ENCODE measurements around the gene AP2A2.

The AP2A2 gene

DNA sequence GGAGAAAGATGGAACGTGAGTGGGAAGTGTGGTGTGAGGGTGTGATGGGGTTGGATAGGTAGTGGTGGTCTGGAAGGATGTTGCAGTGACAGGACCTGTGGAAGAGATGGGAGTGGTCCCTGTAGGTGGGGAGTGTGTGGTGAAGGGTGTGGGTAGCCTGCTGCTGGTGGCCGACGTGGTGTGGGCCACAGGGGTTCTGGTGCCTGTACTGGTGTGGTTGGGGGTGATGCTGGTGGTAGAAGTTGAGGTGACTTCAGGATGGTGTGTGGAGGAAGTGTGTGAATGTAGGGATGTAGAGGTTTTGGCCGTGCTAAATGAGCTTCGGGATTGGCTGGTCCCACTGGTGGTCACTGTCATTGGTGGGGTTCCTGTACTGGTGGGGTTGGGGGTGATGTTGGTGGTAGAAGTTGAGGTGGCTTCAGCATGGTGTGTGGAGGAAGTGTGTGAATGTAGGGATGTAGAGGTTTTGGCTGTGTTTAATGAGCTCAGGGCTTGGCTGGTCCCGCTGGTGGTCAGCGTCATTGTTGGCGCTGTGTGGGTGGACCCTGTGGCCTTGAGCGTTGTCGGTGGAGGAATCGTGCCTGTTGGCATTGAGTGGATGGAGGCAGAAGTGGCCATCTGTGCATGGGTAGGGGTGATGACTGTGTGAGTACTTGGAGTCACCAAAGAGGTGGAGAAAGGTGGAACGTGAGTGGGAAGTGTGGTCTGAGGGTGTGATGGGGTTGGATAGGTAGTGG lies 91.8 kb downstream of the AP2A2 start:
- DNase-seq, result no peak

GRCh38 chr11:1018091-1018490 lies 92.4 kb downstream of the AP2A2 start:
- DNase-seq, result no peak

DNA sequence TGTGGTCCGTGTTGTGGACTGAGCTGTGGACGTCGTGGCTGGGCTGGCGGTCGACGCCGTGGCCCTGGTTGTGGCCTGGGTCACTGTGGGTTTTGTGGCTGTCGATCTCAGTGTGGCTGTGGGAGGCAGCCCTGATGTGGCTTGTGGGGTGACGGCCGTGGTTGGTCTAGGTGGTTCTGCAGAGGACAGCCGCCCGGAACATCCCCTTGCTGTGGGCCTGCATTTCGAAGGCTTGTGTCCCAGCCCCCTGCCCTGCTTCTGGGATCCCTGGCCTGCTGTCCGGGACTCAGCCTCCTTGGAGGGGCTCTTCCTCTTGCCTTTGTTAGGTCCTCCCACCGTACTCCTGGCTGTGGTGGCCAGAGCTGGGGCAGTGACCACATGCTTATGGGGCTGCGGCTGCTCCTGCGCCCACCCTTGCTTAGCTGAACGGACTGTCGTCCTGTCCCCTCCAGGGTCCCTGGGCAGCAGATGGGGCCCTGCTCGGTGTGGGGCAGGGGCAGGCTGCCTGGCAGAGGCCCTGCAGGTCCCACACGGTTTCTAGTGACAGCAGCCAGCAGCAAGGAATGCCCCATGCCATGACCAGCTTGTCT lies 93.7 kb downstream of the AP2A2 start:
- no peak for DNase-seq

DNA sequence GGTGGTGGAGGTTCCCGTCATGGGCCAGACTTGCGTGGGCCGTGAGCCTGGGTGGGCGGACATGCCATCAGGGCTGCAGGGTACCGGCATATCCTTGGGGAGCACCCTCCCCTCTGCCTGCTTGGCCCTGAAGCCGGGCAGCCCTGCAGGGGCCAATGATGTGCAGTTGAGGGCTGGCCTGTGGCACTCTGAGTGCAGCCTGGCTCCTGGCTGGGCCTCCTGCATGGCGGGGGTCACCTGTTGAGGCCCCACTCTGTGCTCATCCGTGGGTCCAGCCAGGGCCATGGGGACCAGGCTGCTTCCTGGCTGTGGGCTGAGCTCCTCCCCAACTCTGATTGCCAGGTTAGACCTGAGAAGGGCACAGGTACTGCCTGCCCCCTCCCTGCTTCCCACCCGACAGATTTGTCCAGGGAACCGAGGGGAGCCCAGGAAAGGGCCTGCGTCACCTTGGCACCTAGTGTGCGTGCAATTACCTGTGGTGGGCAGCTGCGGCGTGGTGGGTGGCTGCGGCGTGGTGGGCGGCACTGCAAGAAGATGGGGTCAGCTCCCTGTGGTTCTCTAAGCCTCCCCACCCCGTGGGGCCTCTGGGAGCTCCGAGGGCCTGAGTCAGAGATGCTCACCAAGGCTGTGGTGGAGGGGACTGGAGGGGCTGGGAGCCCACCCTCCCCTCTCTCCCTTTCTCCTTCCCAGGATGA lies 94.7 kb downstream of the AP2A2 start:
- no peak for DNase-seq

DNA sequence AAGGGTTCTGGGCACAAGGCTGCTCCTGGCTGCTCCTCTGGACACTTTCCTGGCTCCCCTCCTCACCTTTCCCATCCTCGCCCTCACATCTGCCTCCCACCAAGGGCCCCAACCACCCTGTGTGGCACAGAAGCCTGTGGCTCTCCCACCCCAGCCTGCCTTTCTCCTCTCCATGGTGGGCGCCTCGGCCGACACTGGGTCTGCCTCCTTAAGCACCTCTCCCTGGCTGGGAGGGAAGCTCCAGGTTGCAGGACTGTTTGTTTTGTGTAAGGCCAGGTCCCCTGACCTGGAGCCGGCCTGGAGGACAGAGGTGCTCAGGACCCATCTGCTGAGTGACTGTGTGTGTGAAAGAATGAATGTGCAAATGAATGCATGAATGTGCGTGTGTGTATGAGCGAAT lies 96.7 kb downstream of the AP2A2 start:
- DNase-seq, result no peak

- no peak for DNase-seq
Observed at GRCh38 chr11:1022908-1023810, 97.5 kb downstream of the AP2A2 start.

DNA sequence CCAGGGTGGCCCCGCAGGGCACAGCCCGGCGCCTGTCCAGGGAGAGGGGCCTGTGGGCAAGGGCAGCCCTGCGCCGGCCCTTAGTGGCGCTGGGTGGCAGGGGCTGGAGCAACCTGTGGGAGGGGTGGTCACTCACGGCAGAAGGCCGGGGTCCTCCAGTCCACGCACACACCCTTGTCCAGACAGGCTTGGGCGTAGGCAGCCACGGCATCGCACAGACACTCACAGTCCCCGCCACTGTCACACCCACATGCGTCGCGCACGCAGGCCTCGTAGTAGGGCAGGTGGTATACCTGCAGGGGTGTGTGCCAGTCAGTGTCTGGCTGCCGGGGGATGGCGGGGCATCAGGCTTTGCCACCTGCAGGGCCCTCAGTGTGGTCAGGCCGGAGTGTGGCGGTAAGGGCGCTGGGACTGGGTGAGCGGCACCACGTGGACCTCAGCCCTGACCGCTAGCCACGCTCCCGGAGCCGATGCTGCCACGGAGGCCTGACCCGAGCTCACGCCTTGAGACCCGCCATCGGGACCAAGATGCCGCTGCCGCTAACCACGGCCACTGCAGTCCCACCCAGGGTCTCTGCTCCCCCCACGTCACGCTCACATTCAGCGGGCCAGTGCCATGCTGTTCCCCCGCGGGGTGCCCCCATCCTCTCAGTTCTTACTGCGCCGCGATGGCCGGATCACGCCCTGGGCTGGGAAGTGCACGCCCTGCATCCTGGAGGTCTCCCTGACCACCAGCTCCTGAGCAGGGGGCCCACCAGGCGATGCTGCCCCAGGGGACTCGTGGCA lies 98.3 kb downstream of the AP2A2 start:
- DNase-seq, result no peak

- no peak for DNase-seq
Observed at GRCh38 chr11:1024597-1025409, 99.1 kb downstream of the AP2A2 start.

DNA sequence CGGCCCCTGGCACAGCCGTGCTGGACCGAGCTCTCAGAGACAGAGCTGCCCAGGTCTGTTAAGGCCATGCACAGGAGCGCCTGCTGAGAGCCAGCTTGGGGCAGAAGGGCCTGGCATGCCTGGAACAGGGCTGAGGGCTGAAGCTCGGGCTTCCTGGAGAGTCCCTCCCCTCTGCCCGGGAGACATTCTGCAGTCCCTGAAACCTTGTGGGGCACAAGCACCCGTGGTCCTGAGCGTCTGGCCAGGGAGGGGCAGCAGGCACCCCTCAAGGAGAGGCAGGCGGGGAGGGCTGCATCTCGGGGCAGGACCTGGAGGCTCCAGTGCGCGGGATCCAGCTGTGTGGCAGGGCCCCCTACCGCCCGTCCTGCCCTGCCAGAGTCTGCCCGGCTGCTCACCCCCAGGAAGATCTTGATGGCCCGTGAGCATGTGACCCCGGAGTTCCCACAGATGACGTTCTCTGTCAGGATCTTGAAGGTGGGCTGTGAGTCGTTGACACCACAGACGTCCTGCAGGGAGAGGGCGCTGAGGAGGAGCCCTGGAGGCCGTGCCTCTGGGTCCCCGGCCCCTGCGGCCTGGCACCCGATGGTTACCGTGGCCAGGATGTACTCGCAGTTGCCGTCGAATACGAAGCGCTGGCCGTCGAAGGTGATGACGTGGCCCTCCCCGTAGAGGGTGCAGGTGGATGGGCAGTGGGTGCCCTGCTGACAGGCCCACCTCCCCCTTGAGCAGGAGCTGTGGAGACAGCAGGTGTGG lies 99.9 kb downstream of the AP2A2 start:
- no peak for DNase-seq

DNA sequence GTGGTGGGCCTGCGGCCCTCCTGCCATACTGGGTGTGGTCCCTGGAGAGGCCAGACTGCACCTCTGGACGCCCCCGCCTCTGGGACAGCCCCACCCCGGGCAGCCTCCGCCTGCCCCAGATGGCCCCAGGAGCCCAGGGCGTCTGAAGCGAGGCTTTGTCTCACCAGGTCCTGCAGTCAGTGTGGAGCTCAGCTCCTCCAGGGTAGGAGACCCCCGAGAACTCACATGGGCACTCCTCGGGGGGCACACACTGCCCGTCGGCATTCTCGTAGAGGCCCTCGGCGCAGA lies 100.4 kb downstream of the AP2A2 start:
- no peak for DNase-seq

DNA sequence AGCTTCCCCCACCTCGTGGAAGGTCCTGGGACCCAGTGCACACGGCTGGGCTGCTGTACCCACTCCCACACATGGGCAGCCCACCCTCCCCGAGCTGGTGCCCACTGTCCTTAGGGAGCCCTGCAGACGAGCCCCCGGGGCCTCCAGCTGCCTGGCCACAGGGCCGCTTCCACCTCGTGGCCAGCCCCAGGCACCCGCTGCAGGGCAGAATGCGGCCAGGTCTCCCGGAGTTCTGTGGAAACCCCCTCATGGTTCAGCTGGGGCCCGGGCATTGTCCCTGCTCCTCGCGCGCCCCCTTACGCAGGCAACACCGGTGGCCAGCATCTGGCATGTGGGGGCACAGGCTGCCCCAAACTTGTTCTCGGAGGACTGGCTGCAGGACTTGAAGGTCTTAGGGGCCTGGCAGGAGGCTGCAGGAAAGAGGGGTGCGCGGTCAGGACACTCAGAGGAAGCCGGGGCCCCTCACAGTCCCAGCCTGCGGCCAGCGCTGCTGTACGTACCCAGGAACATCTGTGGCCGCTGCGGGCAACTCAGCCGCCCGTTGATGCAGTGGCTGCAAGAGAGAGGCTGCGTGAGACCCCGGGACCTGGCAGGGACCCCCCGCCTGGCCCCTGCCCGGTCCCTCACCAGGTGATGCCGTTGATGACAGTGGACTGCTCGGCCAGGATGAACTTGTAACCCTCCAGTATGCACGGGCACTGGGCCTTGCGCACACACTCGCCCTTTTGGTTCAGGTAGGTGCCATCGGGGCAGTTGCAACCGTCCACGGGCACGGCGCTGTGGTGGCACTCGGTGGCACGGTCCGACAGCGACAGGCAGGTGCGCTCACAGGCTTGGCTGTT lies 101.2 kb downstream of the AP2A2 start:
- DNase-seq, result no peak

GRCh38 chr11:1027483-1028290 lies 102.0 kb downstream of the AP2A2 start:
- no peak for DNase-seq

GRCh38 chr11:1028291-1028540 lies 102.5 kb downstream of the AP2A2 start:
- DNase-seq, result no peak

GRCh38 chr11:1028616-1029015 lies 102.9 kb downstream of the AP2A2 start:
- DNase-seq, result no peak

DNA sequence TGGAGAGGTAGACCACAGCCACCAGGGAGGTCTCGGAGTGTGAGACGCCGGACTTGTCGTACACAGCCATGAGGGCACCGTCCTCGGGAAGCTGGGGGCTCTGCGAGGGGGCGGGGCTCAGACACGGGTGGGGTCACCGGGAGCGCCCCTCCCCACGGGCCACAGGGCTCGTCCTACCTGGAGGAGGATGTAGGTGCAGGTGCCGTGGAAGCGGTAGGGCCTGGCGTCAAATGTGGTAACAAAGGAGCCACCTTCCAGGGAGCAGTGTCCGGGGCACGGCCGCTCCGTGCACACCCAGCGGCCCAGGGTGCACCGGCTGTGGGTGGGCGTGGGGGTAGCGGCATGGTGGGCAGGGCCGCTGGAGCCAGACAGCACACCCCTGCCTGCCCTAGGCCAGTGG lies 103.4 kb downstream of the AP2A2 start:
- no peak for DNase-seq

GRCh38 chr11:1029654-1030053 lies 104.0 kb downstream of the AP2A2 start:
- no peak for DNase-seq

GRCh38 chr11:1030086-1030485 lies 104.4 kb downstream of the AP2A2 start:
- DNase-seq, result no peak

- no peak for DNase-seq
Observed at GRCh38 chr11:1030556-1030955, 104.9 kb downstream of the AP2A2 start.

DNA sequence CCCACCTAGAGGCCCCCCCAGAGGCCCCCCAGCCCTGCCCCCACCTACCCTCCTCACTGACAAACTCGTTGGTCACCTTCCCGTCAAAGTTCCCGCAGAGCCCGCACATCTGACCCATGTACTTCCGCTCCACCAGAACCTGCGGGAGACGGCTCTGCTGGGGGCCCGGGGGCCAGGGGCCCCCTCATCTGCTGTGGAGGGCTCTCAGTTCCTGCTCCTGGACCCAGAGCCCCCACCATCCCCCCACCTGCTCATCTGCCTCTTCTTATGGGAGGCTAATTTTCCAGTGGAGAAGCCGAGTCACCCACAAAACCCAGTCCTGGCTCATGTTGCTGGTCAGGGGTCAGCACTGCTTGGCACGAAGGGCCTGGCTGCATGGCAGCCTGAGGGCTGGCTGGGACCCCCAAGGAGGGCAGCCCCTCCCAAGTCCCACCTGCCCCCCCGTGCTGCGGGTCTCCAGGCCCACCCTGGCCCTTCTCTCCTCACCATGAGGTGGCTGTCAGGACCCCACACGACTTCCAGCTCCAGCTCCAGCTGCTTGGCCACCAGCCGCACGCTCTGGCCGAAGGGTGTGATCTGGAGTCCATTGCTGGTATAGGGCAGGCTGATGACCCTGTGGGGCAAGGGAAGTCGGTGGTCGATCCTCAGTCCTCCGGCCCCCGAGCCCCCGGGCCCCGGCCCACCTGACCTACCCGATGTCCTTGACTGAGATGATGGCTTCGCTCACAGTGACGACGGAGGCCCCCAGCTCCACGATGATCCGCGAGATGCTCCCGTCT lies 105.6 kb downstream of the AP2A2 start:
- DNase-seq, result no peak

Measured in activated CD8-positive, alpha-beta memory T cell treated with anti-CD3 and anti-CD28 coated beads, Interleukin-2, amount 50 U/mL, for 4 hours (primary cell).